Lower lobe of right lung (tissue), 2 donors: ENCODE results near the gene SPSB2. TPM values are rescaled to one million over a fixed set of nuclear protein-coding genes. Genes with fewer than 3 reads are reported as not detected.
"Not testable (repeated sequence)": the region's sequence is repeated elsewhere in the genome, so short reads cannot be mapped to it uniquely, and the experiment has no call there.

Experiments used
- ATAC-seq, 2 donors: fragments of 200-7000 bp; cut with Tn5 transposase; one replicate each; pipeline ENCODE4 v1.9.1; 2020 to 2022; ENCODE audit warnings: mild to moderate bottlenecking in 2 of 2, moderate library complexity in 2 of 2
- DNase-seq: peaks from one replicate; pipeline ENCODE4 v3.0.0-alpha.2; 2020
- H3K27ac ChIP-seq: fragments of 200-600 bp; one replicate; pipeline ENCODE4 v1.8.0; 2022
- H3K27me3 ChIP-seq: fragments of 200-600 bp; one replicate; pipeline ENCODE4 v1.8.0; 2022; ENCODE audit warnings: low read depth
- H3K36me3 ChIP-seq: fragments of 200-600 bp; one replicate; pipeline ENCODE4 v1.8.0; 2022; ENCODE audit warnings: mild to moderate bottlenecking
- H3K4me1 ChIP-seq: fragments of 200-600 bp; one replicate; pipeline ENCODE4 v1.8.0; 2022
- H3K4me3 ChIP-seq: fragments of 200-600 bp; one replicate; pipeline ENCODE4 v1.8.0; 2022; ENCODE audit warnings: mild to moderate bottlenecking
- H3K9me3 ChIP-seq: fragments of 200-600 bp; one replicate; pipeline ENCODE4 v1.8.0; 2022
- CTCF ChIP-seq: fragments of 200-600 bp; IDR thresholded peaks from one replicate; pipeline ENCODE4 v1.8.0; 2022; ENCODE audit warnings: antibody characterized with exemption, mild to moderate bottlenecking
- intact Hi-C: fragments of 100-400 bp; cut with DNase I; formaldehyde crosslinking; loops from one replicate; pipeline ENCODE4 v1.11.0; 2022
- total RNA-seq: library from RNA; stranded (reverse); fragmentation: NEBNext Ultra II Directional; extraction: Animal tissue kit (Norgen Biotek cat#: 25700); gene quantifications from one replicate; pipeline ENCODE4 v1.2.1, GENCODE V29; 2021
- donor health status: DM: no; HTN: yes; CAD: no; lungs with severe emphysema.

The SPSB2 gene
- total RNA-seq, 1 donor from 2014 or later: 25.5 TPM

- intact Hi-C loops: no loop called here
- peak; percentile 97 for TF ChIP-seq CTCF
- ATAC-seq (peak; percentile 84 to 87), DNase-seq (peak; percentile 90)
- peak overlapping the region; percentile 99 for H3K4me3 ChIP-seq
- peaks cover 29% of the 10 kb centered on the region for H3K36me3 ChIP-seq
- H3K27ac ChIP-seq: peak overlapping the region; percentile 84
- no peaks in the 10 kb centered on the region for H3K27me3 ChIP-seq
- no peaks in the 10 kb centered on the region for H3K9me3 ChIP-seq
- peaks cover 53% of the 10 kb centered on the region for H3K4me1 ChIP-seq
Observed at GRCh38 chr12:6872073-6873048, 742 bp downstream of the SPSB2 start.

- Histone ChIP-seq H3K4me1 (peaks cover 58% of the 10 kb centered on the region), H3K9me3 (no peaks in the 10 kb centered on the region), H3K36me3 (peaks cover 29% of the 10 kb centered on the region), H3K27ac (peak overlapping the region; percentile 84), H3K27me3 (no peaks in the 10 kb centered on the region), H3K4me3 (peak overlapping the region; percentile 99)
- intact Hi-C loops: no loop called here
- ATAC-seq (peak in 1 of 2 donors; percentile 8), DNase-seq (no peak)
- TF ChIP-seq CTCF: no peak
Observed at GRCh38 chr12:6871052-6871957, 1.8 kb downstream of the SPSB2 start.

- DNase-seq, H3K27me3 ChIP-seq, H3K4me3 ChIP-seq, ATAC-seq, intact Hi-C loops, H3K9me3 ChIP-seq, H3K27ac ChIP-seq: not testable (repeated sequence)
- peaks cover 58% of the 10 kb centered on the region for H3K4me1 ChIP-seq
- H3K36me3 ChIP-seq: peaks cover 36% of the 10 kb centered on the region
Observed at GRCh38 chr12:6870304-6870703, 2.8 kb downstream of the SPSB2 start.

GRCh38 chr12:6869049-6870021, 3.8 kb downstream of the SPSB2 start:
- no peaks in the 10 kb centered on the region for H3K27me3 ChIP-seq
- intact Hi-C loops: no loop called here
- H3K9me3 ChIP-seq: no peaks in the 10 kb centered on the region
- DNase-seq: peak; percentile 81
- ATAC-seq: no peak
- H3K27ac ChIP-seq: no peak overlapping the region
- peaks cover 46% of the 10 kb centered on the region for H3K36me3 ChIP-seq
- TF ChIP-seq CTCF: peak; percentile 94
- peaks cover 54% of the 10 kb centered on the region for H3K4me1 ChIP-seq
- peak overlapping the region; percentile 98 for H3K4me3 ChIP-seq

- Histone ChIP-seq H3K27ac (peak overlapping the region; percentile 98), H3K27me3 (no peaks in the 10 kb centered on the region), H3K4me1 (peaks cover 47% of the 10 kb centered on the region), H3K36me3 (peaks cover 55% of the 10 kb centered on the region), H3K4me3 (peak overlapping the region; percentile 98), H3K9me3 (no peaks in the 10 kb centered on the region)
- no peak for TF ChIP-seq CTCF
- DNase-seq: no peak
- ATAC-seq: peak in 1 of 2 donors; percentile 1
- intact Hi-C loops: no loop called here
Observed at GRCh38 chr12:6868211-6869048, 4.7 kb downstream of the SPSB2 start.
